CD4-positive, alpha-beta T cell treated with Interleukin-4 for 1 hour (primary cell): ENCODE measurements around the gene VPS26B.
"Not testable (repeated sequence)": the region's sequence is repeated elsewhere in the genome, so short reads cannot be mapped to it uniquely, and the experiment has no call there.

Source experiments
- DNase-seq, 2 donors: peaks; one replicate each; pipeline ENCODE4 v3.0.0-alpha.2; 2020 to 2022

The VPS26B gene

GRCh38 chr11:134283461-134284230 is 59.2 kb downstream of the VPS26B start:
- no peak for DNase-seq

- DNase-seq: not testable (repeated sequence)
Observed at GRCh38 chr11:134284349-134284748, 59.9 kb downstream of the VPS26B start.

GRCh38 chr11:134287561-134287960 is 63.1 kb downstream of the VPS26B start:
- no peak for DNase-seq

GRCh38 chr11:134288486-134288885 is 64.0 kb downstream of the VPS26B start:
- DNase-seq: no peak

- DNase-seq: no peak
Observed at GRCh38 chr11:134289167-134289566, 64.7 kb downstream of the VPS26B start.

GRCh38 chr11:134289789-134290188 is 65.3 kb downstream of the VPS26B start:
- DNase-seq: no peak

- no peak for DNase-seq
Observed at GRCh38 chr11:134290646-134291045, 66.2 kb downstream of the VPS26B start.

GRCh38 chr11:134291196-134291595 is 66.7 kb downstream of the VPS26B start:
- no peak for DNase-seq

- no peak for DNase-seq
Observed at GRCh38 chr11:134292661-134293060, 68.2 kb downstream of the VPS26B start.

GRCh38 chr11:134293119-134294113 is 68.9 kb downstream of the VPS26B start:
- DNase-seq: no peak

GRCh38 chr11:134294664-134295063 is 70.2 kb downstream of the VPS26B start:
- no peak for DNase-seq
